Chondrocyte (in vitro differentiated cells): Measurements from ENCODE around the gene CADPS. TPM values are rescaled to one million over a fixed set of nuclear protein-coding genes. Genes with fewer than 3 reads are reported as not detected.
A peak's percentile ranks its signal among the peaks of the same experiment; 100 is the strongest.

Experiments used
- DNase-seq: peaks from one replicate; pipeline ENCODE4 v3.0.0; 2021; ENCODE audit warnings: mixed read lengths, low spot score
- H3K27ac Mint-ChIP-seq: one replicate; pipeline ENCODE4 v1.8.0; 2021; ENCODE audit warnings: mild to moderate bottlenecking, moderate library complexity, mixed read lengths; ENCODE audit not compliant: unreplicated experiment
- H3K27me3 Mint-ChIP-seq: 2 replicates; pipeline ENCODE4 v1.8.0; 2021; ENCODE audit warnings: low read depth, mixed read lengths
- H3K36me3 Mint-ChIP-seq: 2 replicates; pipeline ENCODE4 v1.8.0; 2021; ENCODE audit warnings: low read depth, mixed read lengths
- H3K4me1 Mint-ChIP-seq: 2 replicates; pipeline ENCODE4 v1.8.0; 2021; ENCODE audit warnings: low read depth, mild to moderate bottlenecking, mixed read lengths
- H3K4me3 Mint-ChIP-seq: one replicate; pipeline ENCODE4 v1.8.0; 2021; ENCODE audit warnings: mild to moderate bottlenecking, moderate library complexity, mixed read lengths; ENCODE audit not compliant: unreplicated experiment
- H3K9me3 Mint-ChIP-seq: 2 replicates; pipeline ENCODE4 v1.8.0; 2021; ENCODE audit warnings: low read depth, mixed read lengths
- total RNA-seq: library from RNA; stranded (reverse); gene quantifications from 3 replicates; pipeline ENCODE4 v1.2.1, GENCODE V29; 2021
- TF ChIP-seq, protein P1 (sequence below): fragments of 200-600 bp; sonication (generic); IDR thresholded peaks from 2 replicates; pipeline ENCODE4 v1.5.0; 2021; ENCODE audit warnings: antibody characterized with exemption, mild to moderate bottlenecking, moderate library complexity

Gene CADPS
- total RNA-seq, 1 donor from 2014 or later = not detected

DNA sequence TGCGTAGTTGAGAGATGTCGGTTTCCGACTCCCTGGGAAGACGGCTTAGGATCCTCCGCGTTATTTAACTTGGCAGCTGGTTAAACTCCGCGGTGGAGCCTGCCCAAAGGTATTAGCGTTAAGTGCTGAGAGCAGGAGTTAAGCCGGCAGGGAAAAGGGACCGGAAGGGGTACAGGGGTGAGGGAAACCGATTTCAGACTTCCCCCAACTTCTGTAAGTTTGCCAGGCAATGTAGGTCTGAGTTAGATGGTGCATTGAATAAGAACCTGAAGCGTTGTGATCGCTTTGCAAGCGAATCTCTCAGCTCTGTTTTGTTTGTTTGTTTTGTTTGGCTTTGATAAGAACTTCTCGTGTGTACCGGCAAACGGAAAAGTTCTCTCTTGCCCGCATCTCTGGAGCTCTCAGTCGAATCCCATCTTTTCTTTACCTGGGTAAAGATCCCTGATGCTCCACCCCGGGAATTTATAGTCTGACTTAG, 495.9 kb downstream of the CADPS start:
- peaks cover 86% of the 10 kb centered on the region for H3K27me3 Mint-ChIP-seq

DNA sequence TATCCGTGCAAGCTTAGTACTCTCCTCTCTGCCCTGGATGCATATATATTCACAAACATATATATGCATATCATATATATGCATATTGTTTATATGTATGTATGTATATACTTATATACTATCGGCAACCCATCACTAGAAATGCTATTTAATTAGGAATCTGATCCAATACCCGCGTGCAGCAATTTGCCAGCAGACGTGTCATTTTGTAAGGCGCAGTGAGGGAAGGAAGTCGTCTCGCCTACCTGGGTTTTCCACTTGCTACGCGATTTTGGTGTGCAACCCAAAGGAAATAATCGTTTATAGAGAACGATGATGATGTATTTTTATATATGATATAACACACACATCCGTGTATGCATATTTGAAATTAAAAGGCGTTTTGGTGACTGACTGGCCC, 496.3 kb downstream of the CADPS start:
- Mint-ChIP-seq H3K9me3 (no peaks in the 10 kb centered on the region), H3K4me3 (no peak overlapping the region), H3K27me3 (peaks cover 90% of the 10 kb centered on the region), H3K27ac (no peak overlapping the region), H3K4me1 (peaks cover 13% of the 10 kb centered on the region), H3K36me3 (peaks cover 2% of the 10 kb centered on the region)
- DNase-seq = no peak
- TF ChIP-seq, protein P1, sequence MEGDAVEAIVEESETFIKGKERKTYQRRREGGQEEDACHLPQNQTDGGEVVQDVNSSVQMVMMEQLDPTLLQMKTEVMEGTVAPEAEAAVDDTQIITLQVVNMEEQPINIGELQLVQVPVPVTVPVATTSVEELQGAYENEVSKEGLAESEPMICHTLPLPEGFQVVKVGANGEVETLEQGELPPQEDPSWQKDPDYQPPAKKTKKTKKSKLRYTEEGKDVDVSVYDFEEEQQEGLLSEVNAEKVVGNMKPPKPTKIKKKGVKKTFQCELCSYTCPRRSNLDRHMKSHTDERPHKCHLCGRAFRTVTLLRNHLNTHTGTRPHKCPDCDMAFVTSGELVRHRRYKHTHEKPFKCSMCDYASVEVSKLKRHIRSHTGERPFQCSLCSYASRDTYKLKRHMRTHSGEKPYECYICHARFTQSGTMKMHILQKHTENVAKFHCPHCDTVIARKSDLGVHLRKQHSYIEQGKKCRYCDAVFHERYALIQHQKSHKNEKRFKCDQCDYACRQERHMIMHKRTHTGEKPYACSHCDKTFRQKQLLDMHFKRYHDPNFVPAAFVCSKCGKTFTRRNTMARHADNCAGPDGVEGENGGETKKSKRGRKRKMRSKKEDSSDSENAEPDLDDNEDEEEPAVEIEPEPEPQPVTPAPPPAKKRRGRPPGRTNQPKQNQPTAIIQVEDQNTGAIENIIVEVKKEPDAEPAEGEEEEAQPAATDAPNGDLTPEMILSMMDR = no peak

More for the DNA sequence above, 495.9 kb downstream of the CADPS start:
- no peak overlapping the region for H3K4me3 Mint-ChIP-seq
- H3K27ac Mint-ChIP-seq = no peak overlapping the region
- TF ChIP-seq, protein P1 = no peak
- peaks cover 9% of the 10 kb centered on the region for H3K4me1 Mint-ChIP-seq
- no peak for DNase-seq
- H3K9me3 Mint-ChIP-seq = no peaks in the 10 kb centered on the region
- peaks cover 2% of the 10 kb centered on the region for H3K36me3 Mint-ChIP-seq

DNA sequence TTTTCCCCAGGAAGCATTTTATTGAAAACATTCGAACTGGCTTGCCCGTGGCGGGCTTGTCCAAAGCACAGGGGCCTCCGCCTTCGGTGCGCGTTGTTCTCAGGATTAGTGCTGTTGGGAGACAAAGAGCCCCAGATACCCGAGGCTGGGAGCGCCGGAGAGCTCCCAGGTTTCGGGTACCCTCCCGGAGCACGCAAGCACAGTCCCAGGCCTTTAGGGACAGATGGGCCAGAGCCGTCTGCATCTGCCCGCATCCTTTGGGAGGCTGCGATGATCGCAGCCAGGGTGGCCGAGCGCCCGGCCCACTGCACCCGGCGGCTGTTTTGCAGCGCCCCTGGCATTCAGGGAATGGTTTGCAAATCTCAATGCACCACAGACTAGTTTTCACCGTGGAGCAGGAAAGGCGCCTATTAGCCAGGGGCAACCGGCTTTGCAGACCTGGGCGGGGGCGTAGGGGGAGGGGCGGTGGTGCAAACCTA, 496.9 kb downstream of the CADPS start:
- peak overlapping the region; percentile 25 for H3K4me3 Mint-ChIP-seq
- DNase-seq = no peak
- peaks cover 14% of the 10 kb centered on the region for H3K4me1 Mint-ChIP-seq
- peaks cover 2% of the 10 kb centered on the region for H3K36me3 Mint-ChIP-seq
- TF ChIP-seq, protein P1 = no peak
- H3K9me3 Mint-ChIP-seq = no peaks in the 10 kb centered on the region
- H3K27me3 Mint-ChIP-seq = peaks cover 89% of the 10 kb centered on the region
- no peak overlapping the region for H3K27ac Mint-ChIP-seq

DNA sequence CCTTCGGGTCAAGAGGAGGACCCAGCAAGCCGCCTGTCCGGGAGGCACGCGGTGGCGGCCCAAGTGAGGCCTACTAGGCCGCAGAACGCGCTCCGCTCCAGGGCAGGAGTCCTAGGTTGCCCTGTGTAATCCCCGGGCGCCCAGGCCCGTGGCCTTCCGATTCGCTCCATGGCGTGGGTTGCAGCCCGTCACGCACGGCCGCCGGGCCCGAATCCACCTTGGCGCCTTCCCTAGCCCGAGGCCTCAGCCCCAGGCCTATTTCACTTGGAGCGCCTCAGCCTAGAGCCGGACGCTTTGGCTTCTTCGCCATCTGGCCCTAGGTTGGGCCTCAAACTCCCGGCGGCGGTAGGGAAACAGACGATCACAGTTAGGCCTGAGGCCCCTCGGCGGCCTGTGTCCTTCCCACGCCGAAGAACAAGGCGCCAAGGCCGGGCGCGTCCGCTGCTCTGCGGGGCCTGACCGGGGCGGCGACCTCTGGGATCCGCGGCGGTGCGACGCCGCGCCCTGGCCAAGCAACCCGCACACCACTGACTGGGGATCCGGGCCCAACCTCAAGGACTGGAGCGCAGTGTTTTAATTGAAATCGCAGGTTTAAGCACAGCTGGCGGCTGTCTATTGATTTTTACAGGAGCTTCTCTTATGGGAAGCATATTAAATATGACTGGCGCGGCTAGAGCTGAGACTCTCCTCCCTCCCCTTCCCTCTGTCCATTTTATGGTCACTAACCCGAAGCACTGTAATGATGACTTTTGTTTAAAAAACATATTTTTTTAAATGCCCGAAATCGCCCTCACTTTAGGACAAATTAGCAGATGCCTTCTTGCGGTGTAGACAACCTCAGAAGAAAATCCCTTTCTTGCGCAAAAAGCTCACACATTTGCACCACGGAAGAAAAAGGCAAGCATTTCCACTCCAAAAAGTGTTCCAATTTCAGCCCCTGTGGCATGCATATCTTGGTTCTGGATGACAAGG, 498.0 kb downstream of the CADPS start:
- H3K4me1 Mint-ChIP-seq = peaks cover 17% of the 10 kb centered on the region
- DNase-seq = peak; percentile 81

DNA sequence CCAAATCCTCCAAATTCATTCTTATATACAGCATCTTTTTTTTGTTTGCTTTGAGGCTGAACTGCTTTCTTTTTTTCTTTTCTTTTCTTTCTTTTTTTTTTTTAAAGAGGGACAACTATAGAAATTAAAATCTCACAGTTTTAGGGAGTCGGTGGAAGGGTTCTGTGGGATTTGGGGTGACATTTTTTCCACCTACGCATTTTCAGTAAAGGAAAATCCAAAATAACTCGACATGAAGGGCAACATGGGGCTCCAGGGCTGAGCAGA, 498.8 kb downstream of the CADPS start:
- TF ChIP-seq, protein P1 = no peak
- Mint-ChIP-seq H3K4me1 (peaks cover 20% of the 10 kb centered on the region), H3K9me3 (no peaks in the 10 kb centered on the region), H3K27ac (no peak overlapping the region), H3K36me3 (peaks cover 2% of the 10 kb centered on the region), H3K27me3 (peaks cover 86% of the 10 kb centered on the region), H3K4me3 (no peak overlapping the region)
- DNase-seq = no peak

More for the DNA sequence above, 498.0 kb downstream of the CADPS start:
- H3K4me3 Mint-ChIP-seq = no peak overlapping the region
- no peaks in the 10 kb centered on the region for H3K9me3 Mint-ChIP-seq
- H3K27ac Mint-ChIP-seq = no peak overlapping the region
- H3K27me3 Mint-ChIP-seq = peaks cover 89% of the 10 kb centered on the region
- TF ChIP-seq, protein P1 = no peak
- H3K36me3 Mint-ChIP-seq = peaks cover 2% of the 10 kb centered on the region
